DMS114 treated with DMSO at 0.1 percent for 48 hours (cell line): ENCODE data around the gene SMIM35.

Experiments used
- DNase-seq: peaks from one replicate; lab custom pipeline; 2025; ENCODE audit not compliant: unreplicated experiment; lab: John Stamatoyannopoulos, UW

Gene SMIM35

GRCh38 chr11:118060081-118060661 lies 26.6 kb downstream of the SMIM35 start:
- no peak for DNase-seq

GRCh38 chr11:118059246-118059940 lies 27.4 kb downstream of the SMIM35 start:
- no peak for DNase-seq

GRCh38 chr11:118058311-118059245 lies 28.2 kb downstream of the SMIM35 start:
- DNase-seq = no peak

- no peak for DNase-seq
These were observed 29.3 kb downstream of the SMIM35 start for GRCh38 chr11:118057251-118058145.

GRCh38 chr11:118056806-118057205 lies 30.0 kb downstream of the SMIM35 start:
- no peak for DNase-seq

GRCh38 chr11:118055966-118056365 lies 30.8 kb downstream of the SMIM35 start:
- no peak for DNase-seq

GRCh38 chr11:118054712-118055640 lies 31.8 kb downstream of the SMIM35 start:
- no peak for DNase-seq

GRCh38 chr11:118052581-118053206 lies 34.1 kb downstream of the SMIM35 start:
- DNase-seq = no peak

- DNase-seq = no peak
These were observed 34.9 kb downstream of the SMIM35 start for GRCh38 chr11:118051611-118052461.

GRCh38 chr11:118051136-118051610 lies 35.6 kb downstream of the SMIM35 start:
- DNase-seq = no peak

- DNase-seq = no peak
These were observed 36.4 kb downstream of the SMIM35 start for GRCh38 chr11:118050208-118050891.

- no peak for DNase-seq
These were observed 37.0 kb downstream of the SMIM35 start for GRCh38 chr11:118049771-118050170.

- DNase-seq = no peak
These were observed 38.0 kb downstream of the SMIM35 start for GRCh38 chr11:118048472-118049370.

- no peak for DNase-seq
These were observed 39.0 kb downstream of the SMIM35 start for GRCh38 chr11:118047749-118048148.

GRCh38 chr11:118046964-118047700 lies 39.6 kb downstream of the SMIM35 start:
- DNase-seq = no peak
